ENCODE results near the gene GARIN5B. TPM values are rescaled to one million over a fixed set of nuclear protein-coding genes. Genes with fewer than 3 reads are reported as not detected.

Gene GARIN5B
- total and polyA plus RNA-seq, 2 of the 13 experiments (the other 11 are each of a cell fraction or from before 2014, with no cell fraction given) = not detected

- TF ChIP-seq ZNF280D (CRISPR knock-in tag; IDR thresholded peaks at IDR 0.05) (0 out of 2 replicates have a peak, but pooled peaks have one; percentile 31), SP4 (CRISPR knock-in tag; IDR thresholded peaks at IDR 0.05) (peak; percentile 77), GABPA (IDR thresholded peaks at IDR 0.05; ENCODE audit: low read depth, low read length) (no peak), GABPA (CRISPR knock-in tag; IDR thresholded peaks at IDR 0.05; ENCODE audit: low read depth) (peak; percentile 14; the same call in 1 of the 2 replicates), HNF1A (IDR thresholded peaks at IDR 0.05; ENCODE audit: low read depth) (no peak), HNF1A (CRISPR knock-in tag; IDR thresholded peaks at IDR 0.05; ENCODE audit: borderline replicate concordance) (peak; percentile 65), ZNF781 (CRISPR knock-in tag; IDR thresholded peaks at IDR 0.05; ENCODE audit: borderline replicate concordance, not compliant biosample characterization) (peak; percentile 21), YEATS2 (CRISPR knock-in tag; IDR thresholded peaks at IDR 0.05; ENCODE audit: borderline replicate concordance) (peak; percentile 81), ZNF230 (CRISPR knock-in tag; IDR thresholded peaks at IDR 0.05) (peak; percentile 59; the same call in 1 of the 2 replicates), ZFP90 (CRISPR knock-in tag; IDR thresholded peaks at IDR 0.05; ENCODE audit: borderline replicate concordance) (peak; percentile 29; the same call in 1 of the 2 replicates), ZNF800 (CRISPR knock-in tag; IDR thresholded peaks at IDR 0.05) (no peak), SALL2 (CRISPR knock-in tag; IDR thresholded peaks at IDR 0.05) (0 out of 2 replicates have a peak, but pooled peaks have one; percentile 67), GMEB1 (CRISPR knock-in tag; IDR thresholded peaks at IDR 0.05; ENCODE audit: borderline replicate concordance) (peak; percentile 95), PBX2 (CRISPR knock-in tag; IDR thresholded peaks at IDR 0.05) (peak; percentile 66)
These were observed 44.9 kb upstream of the GARIN5B start (continued) for GRCh38 chr19:55407800-55408532.
